HG02884 (cell line): Measurements from ENCODE around the gene TMEM245.
"Not testable (repeated sequence)": the region's sequence is repeated elsewhere in the genome, so short reads cannot be mapped to it uniquely, and the experiment has no call there.

Experiments used
- ATAC-seq: cut with Tn5 transposase; IDR thresholded peaks from one replicate; pipeline ENCODE4 v1.9.1; 2021; ENCODE audit warnings: mild to moderate bottlenecking, moderate library complexity; ENCODE audit not compliant: unreplicated experiment

The TMEM245 gene

DNA sequence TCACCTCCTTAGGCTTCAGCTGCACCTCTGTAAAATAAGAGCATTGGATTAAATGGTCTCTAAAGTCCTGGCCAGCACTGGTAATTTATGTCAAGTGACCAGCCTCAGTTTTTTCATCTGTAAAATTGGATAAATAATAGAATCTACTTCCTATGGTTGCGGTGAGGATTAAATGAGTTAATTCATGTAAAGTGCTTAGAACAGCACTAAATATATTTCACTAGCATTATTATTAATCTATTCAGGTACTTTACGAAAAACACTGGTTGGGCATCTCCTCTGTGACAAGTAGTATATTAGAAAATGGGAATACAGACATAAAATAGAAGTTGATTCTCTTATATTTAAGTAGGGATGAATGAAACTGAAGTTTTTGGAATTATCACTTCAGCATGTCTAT is 13.8 kb upstream of the TMEM245 start:
- ATAC-seq = no peak

DNA sequence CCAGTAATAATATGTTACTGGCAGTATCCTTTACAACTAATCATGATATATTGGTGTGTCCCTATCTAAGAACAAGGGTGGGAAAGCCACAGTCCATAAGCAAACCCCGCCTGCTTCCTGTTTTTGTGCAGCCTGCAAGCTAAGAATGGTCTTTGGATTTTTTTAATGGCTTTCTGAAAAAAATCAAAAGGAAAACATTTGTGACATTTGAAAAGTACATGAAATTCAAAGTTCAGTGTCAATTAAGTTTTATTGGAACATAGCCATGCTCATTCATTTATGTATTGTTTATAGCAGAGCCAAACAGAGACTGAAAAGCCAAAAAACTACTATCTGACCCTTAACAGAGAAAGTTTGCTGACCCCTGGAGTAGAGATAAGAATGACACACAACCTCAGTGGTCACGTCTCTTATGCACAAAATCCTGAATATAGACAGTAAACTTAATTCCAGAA is 12.8 kb upstream of the TMEM245 start:
- no peak for ATAC-seq

DNA sequence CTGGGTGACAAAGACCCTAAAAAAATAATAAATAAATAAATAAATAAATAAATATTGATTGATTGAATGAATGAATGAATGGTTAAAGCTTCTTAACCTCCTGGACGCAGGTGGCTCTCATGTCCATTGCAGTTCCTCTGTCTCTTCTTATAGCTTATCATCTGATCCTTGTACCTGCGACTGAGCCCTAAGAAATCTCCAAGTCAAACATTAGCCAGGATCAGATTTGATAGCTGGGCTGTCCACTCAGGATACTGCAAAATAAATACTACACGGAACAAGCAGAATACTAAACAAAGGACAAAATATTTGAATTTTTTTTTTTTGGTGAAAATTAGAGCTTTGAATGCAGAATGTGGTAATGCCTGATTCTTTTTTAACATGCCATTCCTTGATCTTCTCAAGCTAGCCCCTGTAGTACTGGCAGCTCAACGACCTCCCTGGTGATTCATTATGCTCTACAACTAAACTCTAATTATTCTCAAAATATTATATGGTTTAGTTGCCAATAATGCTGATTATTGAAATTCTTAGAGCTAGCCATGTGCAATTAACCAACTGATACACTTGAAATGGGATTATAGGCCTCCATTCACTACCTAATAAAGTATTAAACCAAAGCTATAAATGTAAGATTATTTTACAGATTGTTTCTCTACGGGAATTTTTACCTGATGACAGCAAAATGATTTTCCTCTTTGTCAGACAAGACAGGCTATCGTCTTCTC is 9.9 kb upstream of the TMEM245 start:
- ATAC-seq = no peak

DNA sequence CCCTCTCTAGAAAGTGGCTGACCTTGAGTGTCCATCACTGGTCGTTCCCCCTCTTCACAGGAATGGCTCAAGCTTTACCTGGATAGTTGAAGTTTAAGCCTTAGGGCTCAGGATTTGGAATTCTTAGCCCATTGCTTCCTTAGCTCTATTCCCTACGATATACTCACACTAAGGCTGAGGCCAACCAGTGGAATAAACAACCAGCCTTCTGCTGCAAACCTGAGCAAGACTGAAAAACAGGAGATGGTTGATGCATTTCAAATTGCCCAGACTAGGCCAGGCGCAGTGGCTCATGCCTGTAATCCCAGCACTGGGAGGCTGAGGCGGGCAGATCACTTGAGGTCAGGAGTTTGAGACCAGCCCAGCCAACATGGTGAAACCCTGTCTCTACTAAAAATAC is 6.9 kb upstream of the TMEM245 start:
- not testable (repeated sequence) for ATAC-seq

DNA sequence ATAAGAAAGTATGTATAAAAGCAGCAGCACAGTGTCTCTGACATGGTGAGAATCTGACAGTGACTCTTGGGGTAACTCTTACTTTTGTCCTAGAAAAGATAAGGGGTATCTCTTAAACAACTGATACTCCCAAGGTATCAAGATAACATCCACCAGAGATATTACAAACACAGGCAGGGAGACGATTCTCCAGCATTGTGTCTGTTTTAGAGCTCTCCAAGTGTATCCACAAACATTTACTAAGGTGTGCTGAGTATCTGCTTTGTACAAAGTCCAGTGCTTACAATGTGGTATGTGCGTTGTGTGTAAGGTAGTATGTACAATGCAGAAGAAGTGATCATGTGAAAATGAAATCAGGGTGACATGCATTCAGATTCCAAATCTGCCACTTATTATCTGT is 4.4 kb upstream of the TMEM245 start:
- ATAC-seq = no peak

DNA sequence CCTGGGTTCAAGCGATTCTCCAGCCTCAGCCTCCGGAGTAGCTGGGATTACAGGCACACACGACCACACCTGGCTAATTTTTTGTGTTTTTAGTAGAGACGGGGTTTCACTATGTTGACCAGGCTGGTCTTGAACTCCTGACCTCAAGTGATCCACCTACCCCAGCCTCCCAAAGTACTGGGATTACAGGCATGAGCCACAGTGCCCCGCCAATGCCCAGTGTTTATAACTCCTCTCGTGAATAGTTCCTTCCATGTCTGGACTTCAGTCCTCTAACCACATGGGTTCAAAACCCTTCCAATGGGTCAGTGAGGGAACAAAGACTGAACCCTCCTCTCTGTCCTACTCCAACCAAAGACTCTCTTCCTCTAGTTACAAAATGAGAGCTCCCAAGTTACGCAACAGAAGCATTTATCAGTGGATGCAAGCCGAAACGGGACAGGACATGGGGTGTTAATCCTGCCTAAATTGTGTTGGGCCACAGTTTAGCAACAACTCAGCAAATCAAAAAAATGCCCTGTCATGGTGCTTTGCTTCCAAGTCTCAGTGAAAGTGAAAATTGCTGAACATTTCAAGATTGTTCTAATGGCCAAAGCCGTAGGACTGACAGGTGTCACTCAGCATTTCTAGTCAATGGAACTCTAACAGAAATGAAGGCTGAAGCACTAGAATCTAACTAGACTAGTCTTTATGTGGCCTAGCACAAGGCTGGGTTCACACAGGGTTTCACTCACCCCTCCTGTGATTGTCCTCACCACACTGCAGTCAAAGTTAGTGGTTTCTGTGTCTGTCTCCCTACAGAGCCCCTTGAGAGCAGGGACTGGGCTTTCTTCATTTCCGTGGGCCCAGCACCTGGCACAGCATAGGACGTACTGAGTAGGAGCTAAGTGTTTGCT is 3.2 kb upstream of the TMEM245 start:
- no peak for ATAC-seq

DNA sequence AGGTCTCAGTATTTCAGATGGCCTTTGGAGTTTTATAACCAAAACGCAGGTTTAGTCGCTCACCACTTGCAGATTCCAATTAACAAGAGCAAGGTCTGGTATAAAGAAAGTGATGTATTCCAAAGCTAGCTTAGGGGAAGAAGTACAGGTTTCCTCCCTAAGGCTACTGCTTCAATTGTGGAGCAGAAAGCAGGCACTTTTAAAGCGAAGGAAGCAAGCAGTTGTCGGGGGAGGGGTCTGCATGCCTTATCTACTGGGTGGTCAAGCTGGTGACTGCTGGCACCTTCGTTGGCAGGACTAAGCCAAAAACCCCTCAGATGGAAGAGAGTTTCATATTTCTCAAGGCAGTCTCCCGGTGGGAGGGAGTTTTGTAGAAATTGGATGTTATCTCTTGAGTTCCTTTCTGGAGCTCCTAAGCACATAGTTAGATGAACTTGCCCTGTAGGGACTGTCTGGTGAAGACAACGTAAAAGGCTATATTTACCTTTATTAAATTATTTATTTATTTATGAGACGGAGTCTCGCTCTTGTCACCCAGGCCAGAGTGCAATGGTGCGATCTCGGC is 1.6 kb upstream of the TMEM245 start:
- no peak for ATAC-seq

DNA sequence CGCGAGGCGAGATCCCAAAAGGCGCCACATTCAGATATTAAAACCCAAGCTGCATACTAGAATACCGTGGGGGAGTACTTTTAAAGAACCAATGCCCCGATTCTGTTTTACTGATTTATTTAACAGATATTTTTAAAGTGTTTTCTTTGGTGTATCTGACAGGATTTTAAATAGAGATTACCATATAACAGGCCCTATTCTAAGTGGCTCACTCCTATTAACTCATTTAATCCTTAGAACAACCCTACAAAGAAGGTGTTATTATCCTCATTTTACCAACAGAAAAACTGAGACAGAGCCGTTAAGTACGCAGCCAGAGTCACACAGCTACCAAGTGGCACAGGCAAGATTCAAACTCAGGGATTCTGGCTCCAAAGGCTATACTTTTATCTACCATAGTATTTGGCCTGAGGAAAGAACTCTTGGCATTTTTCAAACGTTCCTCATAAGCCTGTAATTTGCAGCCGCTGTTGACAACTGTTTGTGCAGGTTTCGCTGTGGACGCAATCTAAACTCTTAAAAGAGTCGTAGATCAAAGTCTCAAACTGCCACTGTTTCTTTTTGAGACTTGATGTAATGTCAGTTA is 550 bp upstream of the TMEM245 start:
- ATAC-seq = no peak

DNA sequence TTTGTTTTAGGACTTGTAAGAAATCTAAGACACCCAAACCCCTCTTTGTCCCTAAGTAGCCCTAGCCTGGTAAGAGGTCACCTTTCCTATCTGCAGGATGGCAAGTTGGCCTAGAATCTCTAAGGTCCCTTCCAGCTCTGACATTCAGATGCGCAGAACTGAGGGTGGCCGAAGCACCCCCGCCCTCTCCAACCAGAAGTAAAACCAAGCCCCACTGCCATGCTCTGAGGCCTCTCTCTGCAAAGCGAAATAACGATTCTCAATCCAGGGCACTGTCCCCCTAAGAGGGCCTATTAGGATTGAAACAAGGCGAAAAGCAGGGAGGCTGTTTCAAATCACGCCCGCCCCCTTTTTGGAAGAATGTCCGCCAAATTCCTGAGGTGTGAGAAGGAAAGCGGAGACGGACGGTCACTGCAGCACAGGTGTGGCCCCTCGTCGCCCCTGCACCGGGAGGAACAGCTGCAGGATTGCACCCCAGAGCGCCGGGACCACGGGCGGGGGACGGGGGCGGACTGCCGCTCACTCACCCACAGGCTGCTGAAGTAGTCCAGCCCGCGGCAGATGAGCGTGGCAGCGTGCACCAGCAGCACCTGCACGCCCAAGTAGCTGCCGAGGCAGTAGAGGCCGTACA is 824 bp downstream of the TMEM245 start:
- no peak for ATAC-seq

DNA sequence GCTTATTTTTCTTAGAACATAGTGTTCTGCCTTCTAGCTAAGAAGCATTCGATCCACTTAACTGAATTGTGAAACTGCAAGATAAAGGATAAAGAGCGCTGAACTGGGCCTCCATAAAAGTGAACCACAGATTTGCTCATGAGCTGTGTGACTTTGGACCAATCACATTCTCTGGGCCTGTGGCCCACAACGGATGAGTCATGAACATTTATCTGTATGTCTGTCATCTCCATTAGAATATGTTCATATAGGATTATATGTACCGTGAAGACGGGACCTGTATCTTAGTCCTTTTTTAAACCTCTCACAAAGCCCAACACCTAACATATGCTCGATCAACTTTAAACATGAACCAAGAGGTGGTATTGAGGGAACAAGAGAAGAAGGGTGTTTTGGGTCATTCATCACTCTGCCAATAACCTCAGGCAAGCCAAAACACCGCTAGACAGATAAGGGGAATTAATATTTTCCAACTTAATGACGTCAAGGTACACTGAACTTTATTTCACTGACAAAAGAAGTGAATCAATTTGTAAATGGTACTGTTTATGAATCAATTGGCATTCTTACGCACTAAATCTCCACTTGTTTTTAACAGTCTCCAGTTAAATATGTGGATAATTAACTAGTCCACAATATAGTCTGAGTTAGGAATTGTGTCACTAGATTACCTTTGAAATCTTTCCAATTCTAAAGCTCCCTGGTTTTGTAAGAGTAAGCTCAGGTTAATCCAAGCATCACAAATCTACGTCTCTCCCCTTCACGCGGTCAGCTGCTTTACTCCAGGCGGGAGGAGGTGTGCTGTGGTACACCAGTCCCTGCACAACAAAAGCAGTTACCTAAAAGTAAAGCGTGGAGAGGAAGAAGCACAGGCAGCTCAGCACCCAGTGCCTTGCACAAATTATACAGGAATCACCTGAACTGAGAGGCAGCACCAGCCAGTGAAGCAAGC is 1.6 kb downstream of the TMEM245 start:
- no peak for ATAC-seq

DNA sequence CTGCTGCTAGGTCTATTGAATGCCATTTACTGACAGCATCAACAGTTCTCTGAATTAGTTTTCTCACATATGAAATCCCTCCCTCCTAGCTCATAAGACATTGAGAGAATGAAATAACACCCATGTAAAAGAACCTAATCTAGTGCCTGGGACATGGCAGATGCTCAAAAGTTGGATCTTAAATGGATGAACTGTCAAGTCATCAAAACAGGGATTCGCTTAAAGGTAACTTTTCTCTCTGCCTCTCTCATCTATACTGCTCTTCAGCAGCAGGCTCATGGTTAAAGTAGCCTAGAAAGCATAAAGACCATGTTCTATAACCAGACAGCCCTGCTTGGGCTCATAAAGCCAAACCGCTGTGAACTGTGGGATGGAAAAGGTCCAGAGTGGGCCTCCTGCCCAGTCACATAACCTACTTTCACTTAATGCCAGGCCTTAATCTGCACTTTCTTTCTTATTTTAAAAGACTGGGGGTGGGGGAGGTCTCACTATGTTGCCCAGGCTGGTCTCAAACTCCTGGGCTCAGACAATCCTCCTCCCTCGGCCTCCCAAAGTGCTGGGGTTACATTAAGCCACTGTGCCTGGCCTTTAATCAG is 3.7 kb downstream of the TMEM245 start:
- ATAC-seq = no peak

DNA sequence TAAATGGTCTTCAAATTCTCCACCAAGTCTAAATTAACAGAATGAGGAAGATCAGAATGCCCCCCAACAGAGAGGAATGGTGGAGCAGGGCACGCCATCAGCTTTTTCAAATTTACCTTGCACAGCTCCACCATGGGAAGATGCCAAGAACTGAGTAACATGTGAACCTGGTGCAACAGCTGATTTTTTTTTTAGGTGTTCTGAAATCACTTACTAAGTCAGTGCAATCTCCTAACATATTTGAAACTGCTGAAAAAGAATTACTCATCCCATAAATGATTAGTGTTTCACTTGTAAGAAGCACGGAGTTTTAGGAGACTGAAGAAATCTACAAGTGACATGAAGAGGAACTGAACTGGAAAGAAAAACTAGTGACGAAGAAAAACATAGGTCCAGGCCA is 5.1 kb downstream of the TMEM245 start:
- no peak for ATAC-seq

DNA sequence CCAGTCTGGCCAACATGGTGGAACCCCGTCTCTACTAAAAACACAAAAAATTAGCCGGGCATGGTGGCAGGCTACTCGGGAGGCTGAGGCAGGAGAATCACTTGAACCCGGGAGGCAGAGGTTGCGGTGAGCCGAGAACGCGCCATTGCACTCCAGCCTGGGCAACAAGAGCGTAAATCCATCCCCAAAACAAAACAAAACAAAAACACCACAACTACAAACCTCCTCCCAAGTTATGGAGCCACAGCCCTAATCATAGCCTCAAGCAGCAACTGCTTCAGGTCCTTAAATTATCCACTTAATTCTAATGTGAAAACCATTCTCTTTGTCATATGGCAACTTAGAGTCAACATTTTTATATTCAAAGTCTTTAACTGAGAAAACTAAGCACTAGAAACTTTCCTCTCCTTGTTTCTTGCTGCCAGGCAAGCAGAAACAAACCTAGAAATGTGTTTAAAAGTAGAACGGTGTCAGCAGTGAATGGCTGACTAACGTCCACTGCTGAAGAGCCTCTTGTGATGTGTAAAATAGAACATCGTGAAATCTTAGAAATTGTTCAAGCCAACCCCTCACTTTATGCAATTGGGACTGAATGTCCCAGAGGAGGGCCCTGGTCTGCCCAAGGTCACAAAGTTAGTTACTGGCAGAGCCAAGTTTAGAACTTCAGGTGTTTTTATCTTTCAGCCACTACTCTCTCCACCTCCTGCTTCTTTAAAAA is 5.7 kb downstream of the TMEM245 start:
- ATAC-seq = no peak

DNA sequence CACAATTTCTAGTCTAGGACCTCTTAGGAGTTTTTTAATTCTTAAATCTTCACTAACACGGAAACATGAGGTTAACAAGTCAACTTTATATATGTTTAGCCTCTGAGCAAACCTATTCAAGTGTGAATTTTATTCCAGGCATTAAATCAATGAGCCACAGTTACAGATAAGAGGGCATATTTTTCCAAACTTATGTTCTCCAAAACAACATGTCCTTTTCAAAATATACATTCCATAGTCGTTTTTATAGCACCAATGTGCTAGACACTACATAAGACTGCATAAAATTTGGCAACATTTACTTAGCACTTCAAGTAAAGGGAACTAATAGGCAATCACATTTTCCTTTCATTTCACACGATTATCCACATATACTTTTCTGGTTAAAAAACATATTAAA is 6.5 kb downstream of the TMEM245 start:
- ATAC-seq = no peak

DNA sequence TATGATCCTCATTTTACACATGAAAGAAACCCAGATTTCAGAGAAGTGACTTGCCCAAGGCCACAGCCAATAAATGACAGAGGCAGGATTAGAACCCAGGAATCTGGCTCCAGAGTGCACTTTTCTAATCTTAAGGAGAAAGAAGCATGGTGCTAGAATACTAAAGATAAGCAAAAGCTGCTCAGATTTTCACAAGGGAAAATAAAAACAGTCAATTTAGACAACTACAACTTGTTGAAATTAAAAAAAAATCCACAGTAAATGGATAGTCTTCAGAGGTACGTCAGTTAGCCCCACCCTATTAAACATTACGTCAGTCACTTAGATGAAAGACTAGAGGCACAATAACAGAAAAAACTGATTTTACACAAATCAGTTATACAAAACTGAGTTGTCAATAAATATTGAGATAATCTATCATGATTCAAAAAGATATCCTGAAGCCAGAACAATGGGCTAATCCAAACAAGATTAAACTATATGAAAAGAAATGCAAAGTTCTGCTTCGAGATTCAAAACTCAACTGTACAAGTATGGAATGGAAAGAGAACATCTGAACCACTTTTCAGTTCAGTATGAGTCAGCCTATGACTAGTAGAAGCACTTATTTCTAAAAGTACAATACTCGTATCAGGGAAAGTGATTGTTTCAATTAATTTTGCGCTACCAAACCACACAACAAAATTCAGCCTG is 9.3 kb downstream of the TMEM245 start:
- peak; percentile 79 for ATAC-seq

DNA sequence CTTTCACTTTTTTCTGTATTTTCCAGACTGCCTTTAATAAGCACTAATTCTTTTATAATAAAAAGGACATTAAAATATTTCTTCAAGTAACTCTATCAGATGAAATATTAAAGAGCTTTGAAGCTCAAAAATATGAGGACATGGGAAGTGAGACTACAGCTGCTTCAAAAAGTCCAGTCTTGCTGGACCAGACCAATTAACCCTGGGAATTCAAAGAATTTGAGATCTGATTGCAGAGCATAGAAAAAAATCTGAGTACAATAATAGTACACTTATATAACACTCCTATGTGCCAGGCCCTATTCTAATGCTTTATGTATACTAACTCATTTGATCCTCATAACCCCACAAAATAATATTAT is 9.8 kb downstream of the TMEM245 start:
- ATAC-seq = no peak

DNA sequence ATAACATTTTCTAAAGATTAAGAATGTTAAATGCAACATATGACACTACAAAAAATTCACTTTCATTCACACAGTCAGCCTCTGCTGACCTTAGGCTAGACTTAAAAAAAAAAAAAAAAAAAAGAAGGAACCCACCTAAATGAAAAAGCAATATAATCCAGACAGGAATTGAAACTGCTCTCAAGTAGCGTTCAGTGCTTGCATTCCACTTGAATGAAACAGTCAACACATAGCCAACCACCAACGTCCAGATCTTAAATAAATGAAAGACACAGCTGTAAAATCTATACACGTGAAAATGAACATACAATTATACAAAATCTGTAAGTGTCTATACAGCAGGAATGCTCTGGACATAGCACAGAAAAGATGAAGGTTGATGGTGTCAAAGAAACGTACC is 11.4 kb downstream of the TMEM245 start:
- no peak for ATAC-seq
